Measurements from ENCODE around the gene DTD2. TPM values are rescaled to one million over a fixed set of nuclear protein-coding genes. Genes with fewer than 3 reads are reported as not detected.
"Not testable (repeated sequence)": the region's sequence is repeated elsewhere in the genome, so short reads cannot be mapped to it uniquely, and the experiment has no call there.

Gene DTD2
- 32.1 TPM for total RNA-seq

GRCh38 chr14:31456841-31457664, at the start of gene DTD2:
Gene DTD2 (minus strand): TSS chr14:31457506. CDS start chr14:31457393, 113 bp downstream.
- peak; percentile 99 for DNase-seq

DNA sequence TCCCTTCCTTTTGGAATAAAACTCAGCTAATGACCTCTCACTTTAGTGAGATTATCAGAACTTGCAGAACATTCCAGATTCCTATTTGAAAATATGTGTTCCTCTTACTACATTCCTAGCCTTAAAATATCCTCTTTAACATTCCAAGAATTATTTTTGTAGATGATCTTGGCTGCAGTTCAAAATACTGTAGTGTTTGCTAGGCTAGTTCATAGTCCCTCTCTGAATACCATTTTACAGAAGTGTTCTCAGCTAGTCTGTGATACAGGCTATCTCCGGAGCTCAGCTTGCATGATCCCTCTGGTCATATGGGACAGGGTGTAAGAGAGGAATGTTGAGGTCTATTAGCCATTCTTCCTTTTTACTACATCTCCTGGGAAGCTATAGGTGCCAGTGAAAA, 48.1 kb upstream of the DTD2 start:
- peak; percentile 14 for DNase-seq

DNA sequence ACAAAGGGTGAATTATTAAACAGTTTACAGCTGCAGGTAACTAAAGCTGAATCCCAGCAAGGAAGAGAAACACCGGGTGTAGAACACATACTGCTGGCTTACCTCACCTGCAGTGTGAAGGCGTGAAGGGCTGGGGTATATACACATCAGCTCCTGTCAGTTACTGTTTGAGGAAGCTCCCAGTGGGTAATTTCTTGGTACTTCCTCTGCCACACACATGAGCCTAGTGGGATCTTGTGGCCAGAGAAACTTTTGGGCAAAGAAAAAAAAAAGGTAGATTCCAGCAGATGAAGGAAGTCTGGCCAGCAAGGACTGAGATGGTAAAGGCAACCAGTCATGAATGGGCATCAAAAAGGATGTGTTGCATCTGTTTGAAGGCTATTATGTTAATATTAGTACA, 44.6 kb upstream of the DTD2 start:
- no peak for DNase-seq

DNA sequence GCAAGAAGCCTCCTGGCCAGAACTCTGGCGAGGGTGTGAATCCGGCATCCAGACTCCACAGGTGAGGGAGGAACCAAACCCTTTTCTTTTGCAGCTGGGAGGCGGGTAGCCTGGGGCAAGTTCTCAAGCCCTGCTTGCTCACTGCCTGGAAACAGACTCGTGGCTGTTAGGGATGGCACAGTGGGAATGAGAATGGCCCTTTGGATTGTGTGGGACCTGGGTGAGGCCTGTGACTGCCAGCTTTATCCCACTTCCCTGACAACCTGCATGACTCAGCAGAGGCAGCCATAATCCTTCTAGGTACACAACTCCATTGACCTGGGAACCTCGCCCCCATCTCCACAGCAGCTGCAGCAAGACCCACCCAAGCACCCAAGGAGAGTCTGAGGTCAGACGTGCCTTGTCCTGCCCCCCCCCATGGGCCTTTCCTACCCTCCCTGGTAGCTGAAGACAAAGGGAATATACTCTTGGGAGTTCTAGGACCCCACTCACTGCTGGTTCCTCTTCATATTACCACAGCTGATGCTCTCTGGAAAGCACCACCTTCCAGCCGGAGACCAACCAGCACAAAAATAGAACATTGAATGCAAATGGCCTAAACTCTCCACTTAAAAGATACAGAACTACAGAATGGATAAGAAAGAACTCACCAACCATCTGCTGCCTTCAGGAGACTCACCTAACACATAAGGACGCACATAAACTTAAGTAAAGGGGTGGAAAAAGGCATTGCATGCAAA, 35.6 kb upstream of the DTD2 start:
- DNase-seq, result no peak

DNA sequence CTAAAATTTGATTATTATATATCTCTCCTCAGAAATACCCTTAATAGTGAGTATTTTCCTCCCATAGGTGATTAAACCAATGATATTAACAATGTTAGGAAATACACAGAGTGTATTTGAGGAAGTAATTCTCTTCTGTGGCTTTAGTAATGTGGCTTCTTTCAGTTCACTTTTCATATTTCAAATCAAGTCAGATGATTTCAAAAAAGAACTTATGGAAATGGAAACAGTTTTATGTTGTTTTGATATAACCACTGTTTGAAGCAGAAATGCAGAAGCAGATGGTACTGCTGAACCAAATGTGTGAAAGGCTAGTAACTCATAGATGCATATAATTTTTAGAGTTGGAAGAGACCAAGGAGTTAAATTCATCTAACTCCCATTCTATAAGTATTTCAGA, 32.4 kb upstream of the DTD2 start:
- DNase-seq, result no peak

DNA sequence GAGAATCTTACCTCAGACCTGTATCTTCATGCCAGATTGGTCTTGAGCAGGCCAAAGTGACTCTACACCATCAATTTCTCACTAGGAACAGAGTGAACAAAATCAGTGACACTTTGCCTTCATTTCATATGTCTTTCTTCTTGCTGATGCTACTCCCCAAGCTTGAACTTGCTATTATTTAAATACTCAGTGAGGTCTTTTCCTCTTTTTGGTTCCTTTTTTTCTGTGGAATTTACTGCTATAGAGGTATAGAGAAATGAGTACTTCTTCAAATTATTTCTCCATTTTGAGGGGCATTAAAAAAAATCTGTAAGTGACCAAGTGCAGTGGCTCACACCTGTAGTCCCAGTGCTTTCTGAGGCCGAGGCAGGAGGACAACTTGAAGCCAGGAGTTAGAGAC, 30.6 kb upstream of the DTD2 start, which contains the start of gene GPR33:
Gene GPR33 (minus strand): TSS at position 154 of the 400 bp plus-strand sequence. CDS start 4,074 bp downstream, outside the sequence.
- no peak for DNase-seq

- DNase-seq, result no peak
These were observed 29.5 kb upstream of the DTD2 start for GRCh38 chr14:31486764-31487163.

DNA sequence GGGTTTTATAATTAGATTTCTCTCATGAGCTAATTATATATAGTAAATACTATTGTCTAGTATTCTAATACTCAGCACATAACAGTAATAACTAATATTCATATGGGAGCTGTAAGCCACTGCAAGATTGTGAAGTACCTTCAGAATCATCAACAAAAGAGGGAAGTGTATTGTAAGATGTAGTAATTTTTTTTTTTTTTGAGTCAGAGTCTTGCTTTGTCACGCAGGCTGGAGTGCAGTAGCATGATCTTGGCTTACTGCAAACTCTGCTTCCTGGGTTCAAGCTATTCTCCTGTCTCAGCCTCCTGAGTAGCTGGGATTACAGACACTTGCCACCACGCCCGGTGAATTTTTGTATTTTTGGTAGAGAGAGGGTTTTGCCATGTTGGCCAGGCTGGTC, 27.4 kb upstream of the DTD2 start:
- DNase-seq, result no peak

GRCh38 chr14:31480156-31480555, 22.9 kb upstream of the DTD2 start:
- DNase-seq, result no peak

DNA sequence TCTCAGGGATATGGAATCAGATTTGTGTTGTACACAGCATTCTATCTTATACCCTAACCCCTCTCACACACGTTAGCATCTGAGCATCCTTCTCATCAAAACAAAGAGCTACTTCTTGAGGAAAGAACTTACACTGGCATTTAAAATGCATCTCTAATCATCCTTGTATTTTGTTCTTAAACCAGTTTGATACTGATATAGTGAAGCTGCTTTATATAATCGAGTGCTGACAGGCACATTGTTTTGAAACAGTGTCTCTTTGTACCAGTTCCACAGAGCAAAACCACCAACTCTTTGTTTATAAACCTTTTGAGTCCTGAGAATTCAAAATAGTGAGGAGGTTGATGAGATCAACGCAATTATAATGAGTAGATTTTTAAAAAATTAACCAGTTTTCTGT, 21.7 kb upstream of the DTD2 start:
- DNase-seq, result no peak

DNA sequence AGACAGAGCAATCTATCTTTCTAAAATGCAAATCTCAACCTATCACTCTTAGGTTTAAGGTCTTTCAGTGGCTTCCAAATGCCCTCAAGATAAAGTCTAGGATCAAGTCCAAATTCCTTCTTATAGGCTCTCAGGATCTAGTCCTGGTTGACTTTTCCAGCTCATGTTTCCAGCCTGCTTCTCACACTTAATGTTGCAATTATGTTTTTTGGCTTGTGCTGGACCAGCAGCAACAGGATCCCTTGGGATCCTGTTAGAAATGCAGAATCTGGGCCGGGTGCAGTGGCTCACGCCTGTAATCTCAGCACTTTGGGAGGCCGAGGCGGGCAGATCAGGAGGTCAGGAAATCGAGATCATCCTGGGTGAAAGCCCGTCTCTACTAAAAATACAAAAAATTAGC, 19.9 kb upstream of the DTD2 start:
- no peak for DNase-seq

DNA sequence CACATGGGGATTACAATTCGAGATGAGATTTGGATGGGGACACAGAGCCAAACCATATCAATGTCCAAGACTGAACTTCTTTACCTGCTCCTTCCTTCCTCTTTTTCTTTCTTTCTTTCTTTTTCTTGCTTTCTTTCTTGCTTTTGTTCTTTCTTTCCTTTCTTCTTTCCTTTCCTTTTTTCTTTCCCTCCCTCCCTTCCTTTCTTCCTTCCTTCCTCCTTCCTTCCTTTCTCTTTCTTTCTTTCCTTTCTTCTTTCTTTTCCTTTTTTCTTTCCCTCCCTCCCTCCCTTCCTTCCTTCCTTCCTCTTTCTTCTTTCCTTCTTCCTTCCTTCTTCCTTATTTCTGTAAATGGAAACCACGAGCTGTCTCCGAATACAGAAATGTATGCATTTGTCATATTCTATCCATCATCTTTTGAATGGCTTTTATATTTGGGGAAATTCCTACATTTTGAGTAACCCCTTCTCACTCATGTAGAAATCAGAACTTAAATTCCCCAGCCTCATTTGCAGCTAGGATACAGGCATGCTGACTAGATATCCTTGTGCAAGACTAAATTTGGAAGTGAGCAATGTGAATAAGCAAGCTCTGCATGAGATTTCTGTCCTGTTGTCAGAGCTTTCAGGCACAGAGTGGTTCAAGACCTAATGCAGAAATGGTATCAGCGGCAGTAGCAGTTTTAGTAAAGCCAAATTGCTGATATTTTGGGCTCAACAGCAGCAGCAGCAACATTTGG, 19.0 kb upstream of the DTD2 start:
- DNase-seq, result no peak

- no peak for DNase-seq
These were observed 9.2 kb upstream of the DTD2 start for GRCh38 chr14:31466554-31466953.

- peak; percentile 41 for DNase-seq
These were observed 7.8 kb upstream of the DTD2 start for GRCh38 chr14:31465111-31465510.

GRCh38 chr14:31462450-31462849, 5.1 kb upstream of the DTD2 start:
- DNase-seq, result not testable (repeated sequence)

DNA sequence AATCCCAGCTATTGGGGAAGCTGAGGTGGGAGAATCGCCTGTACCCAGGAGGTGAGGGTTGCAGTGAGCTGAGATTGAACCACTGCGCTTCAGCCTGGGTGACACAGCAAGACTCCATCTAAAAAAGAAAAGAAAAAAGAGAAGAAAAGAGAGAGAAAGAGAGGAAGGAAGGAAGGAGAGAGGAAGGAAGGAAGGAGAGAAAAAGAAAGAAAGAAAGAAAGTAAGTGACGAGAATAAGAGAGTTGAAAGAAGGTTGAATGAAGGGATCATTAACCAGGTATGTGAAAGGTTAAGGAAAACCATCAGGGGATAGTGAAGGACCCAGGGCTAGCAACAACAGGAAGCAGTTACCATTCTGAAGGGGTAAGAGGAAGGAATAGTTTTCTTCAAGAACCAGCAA, 4.2 kb upstream of the DTD2 start:
- DNase-seq, result no peak

- DNase-seq, result peak; percentile 17
These were observed 656 bp upstream of the DTD2 start for GRCh38 chr14:31457665-31458659.

- DNase-seq, result peak; percentile 40
These were observed 7.2 kb downstream of the DTD2 start for GRCh38 chr14:31449971-31450610.

- no peak for DNase-seq
These were observed 8.2 kb downstream of the DTD2 start for GRCh38 chr14:31449136-31449535.

GRCh38 chr14:31445703-31446102, 11.6 kb downstream of the DTD2 start:
- no peak for DNase-seq

DNA sequence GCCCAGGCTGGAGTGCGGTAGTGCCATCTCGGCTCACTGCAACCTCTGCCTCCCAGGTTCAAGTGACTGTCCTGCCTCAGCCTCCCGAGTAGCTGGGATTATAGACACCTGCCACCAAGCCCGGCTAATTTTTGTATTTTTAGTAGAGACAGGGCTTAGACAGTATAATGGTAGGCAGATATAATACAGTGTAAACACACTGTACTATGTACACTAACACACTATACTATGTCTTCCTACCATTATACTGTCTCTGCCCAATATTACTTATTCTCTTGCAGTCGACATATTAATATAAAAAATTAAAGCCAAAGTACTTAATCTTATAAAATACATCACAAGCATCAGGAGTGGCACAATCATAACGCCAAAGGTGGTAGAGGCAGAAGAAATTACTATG, 15.0 kb downstream of the DTD2 start:
- DNase-seq, result no peak
